HFF-Myc (cell line): Measurements from ENCODE around the gene CADM1.

Experiments used
- DNase-seq: peaks from one replicate; pipeline ENCODE4 v3.0.0-alpha.2; 2011; ENCODE audit warnings: low read depth; ENCODE audit errors: extremely low read depth
- H3K4me3 ChIP-seq: replicated peaks from 2 replicates; pipeline ENCODE4 v1.5.1; 2011; ENCODE audit warnings: low read depth, mild to moderate bottlenecking, control low read depth, low read length
- TF ChIP-seq, protein P1 (sequence below): IDR thresholded peaks from 2 replicates; pipeline ENCODE4 v1.5.1; 2012; ENCODE audit warnings: mild to moderate bottlenecking, low read depth, low read length, control low read depth; ENCODE audit errors: missing control alignments

CADM1 gene

DNA sequence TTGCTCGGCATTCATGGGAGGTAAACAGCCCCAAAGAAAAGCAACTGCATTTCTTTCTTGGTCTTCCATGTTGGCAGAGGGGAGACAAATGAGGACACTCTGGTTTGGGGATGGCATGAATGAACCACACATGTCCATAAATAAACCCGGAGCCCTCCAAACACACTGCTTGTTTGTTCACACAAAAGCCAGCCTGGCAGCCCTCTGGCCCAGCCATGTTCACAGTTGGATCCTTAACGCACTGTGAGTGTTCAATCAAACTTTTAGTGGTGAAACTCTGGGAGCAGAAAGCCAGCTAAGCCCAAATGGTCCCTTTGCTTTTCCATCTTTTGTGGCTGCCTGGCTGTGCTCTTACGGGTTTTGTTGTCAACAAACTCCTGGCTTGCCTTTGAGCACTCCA lies 336.8 kb downstream of the CADM1 start:
- DNase-seq: no peak
- TF ChIP-seq, protein P1, sequence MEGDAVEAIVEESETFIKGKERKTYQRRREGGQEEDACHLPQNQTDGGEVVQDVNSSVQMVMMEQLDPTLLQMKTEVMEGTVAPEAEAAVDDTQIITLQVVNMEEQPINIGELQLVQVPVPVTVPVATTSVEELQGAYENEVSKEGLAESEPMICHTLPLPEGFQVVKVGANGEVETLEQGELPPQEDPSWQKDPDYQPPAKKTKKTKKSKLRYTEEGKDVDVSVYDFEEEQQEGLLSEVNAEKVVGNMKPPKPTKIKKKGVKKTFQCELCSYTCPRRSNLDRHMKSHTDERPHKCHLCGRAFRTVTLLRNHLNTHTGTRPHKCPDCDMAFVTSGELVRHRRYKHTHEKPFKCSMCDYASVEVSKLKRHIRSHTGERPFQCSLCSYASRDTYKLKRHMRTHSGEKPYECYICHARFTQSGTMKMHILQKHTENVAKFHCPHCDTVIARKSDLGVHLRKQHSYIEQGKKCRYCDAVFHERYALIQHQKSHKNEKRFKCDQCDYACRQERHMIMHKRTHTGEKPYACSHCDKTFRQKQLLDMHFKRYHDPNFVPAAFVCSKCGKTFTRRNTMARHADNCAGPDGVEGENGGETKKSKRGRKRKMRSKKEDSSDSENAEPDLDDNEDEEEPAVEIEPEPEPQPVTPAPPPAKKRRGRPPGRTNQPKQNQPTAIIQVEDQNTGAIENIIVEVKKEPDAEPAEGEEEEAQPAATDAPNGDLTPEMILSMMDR: no peak
- H3K4me3 ChIP-seq: no peak overlapping the region

DNA sequence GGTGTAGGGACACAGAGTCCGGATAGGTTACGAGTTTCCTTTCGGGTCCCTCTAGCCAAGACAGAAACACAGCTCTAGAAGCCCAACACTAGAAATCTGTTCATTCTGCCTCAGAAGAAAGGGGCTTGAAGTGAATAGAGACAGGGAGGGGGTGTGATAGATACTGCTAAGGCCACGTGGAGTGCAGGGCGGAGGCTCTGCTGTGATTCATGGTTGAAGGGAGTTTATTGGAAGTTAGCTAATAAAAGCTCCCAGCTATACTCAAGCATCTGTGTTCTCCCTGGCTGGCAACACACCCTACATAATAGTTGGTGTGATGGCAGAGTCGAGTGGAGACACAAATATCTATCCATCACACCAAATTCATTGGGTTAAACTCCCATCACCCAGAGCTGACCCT lies 337.4 kb downstream of the CADM1 start:
- no peak overlapping the region for H3K4me3 ChIP-seq
- TF ChIP-seq, protein P1: no peak
- no peak for DNase-seq

DNA sequence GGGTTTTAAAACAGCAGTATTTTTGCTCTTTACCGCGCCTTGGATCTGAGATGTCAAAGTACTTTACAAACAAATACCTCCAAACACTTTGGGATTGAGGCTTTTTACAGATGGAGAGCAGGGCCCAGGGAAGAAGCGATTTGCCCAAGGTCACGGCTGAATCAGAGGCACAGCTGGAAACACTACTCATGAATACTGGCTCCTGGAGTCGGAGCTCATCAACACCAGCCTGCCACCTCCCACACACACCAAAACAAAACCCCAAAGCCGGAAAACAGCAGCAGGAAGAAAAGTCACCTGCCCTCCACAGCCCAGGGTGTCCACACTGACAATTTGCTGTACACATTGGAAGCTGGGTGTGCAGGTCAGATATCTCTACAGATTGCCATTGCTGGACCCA lies 339.4 kb downstream of the CADM1 start:
- no peak for DNase-seq
- TF ChIP-seq, protein P1: no peak
- no peak overlapping the region for H3K4me3 ChIP-seq

GRCh38 chr11:115162919-115163318 lies 341.3 kb downstream of the CADM1 start:
- TF ChIP-seq, protein P1: no peak
- no peak overlapping the region for H3K4me3 ChIP-seq
- no peak for DNase-seq

GRCh38 chr11:115161876-115162275 lies 342.3 kb downstream of the CADM1 start:
- TF ChIP-seq, protein P1: no peak
- H3K4me3 ChIP-seq: no peak overlapping the region
- DNase-seq: no peak

DNA sequence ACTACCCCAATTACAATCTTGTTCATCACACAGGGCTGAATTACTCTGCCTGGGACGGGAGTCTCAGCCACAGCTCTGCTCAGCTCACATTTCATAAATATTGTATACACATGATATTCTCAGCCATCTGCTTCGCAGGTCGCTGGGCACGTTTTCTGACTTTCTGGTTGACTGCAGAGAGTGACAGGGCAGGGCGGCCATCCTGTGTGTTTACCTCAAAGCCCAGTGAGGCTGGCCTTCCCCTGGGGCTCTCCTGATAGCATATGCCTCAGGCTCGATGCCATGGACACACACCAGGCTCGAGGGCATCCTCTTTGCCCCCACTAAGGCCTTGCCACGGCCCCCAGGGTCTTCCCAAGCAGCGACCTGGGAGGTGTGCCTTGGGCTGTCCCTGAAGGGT lies 345.0 kb downstream of the CADM1 start:
- TF ChIP-seq, protein P1: no peak
- no peak for DNase-seq
- H3K4me3 ChIP-seq: no peak overlapping the region

- no peak for DNase-seq
- H3K4me3 ChIP-seq: no peak overlapping the region
- TF ChIP-seq, protein P1: no peak
Measured at GRCh38 chr11:115158053-115158452, 346.2 kb downstream of the CADM1 start.
